ENCODE results near the gene POU6F2.

GRCh38 chr7:39195967-39196366 lies 218.3 kb downstream of the POU6F2 start:
- TF ChIP-seq PRDM10 (IDR thresholded peaks at IDR 0.05; ENCODE audit: partially characterized antibody) (no peak), SMARCA4 (IDR thresholded peaks at IDR 0.05) (no peak)
